ENCODE results near the gene SPAG7.

The SPAG7 gene

GRCh38 chr17:4959261-4959965, 8.2 kb downstream of the SPAG7 start:
- Histone ChIP-seq H3K36me3 (ENCODE audit: control insufficient read depth in 2 of 2, insufficient read depth in 1 of 2, low read length in 2 of 2) (peaks cover 0 to 12% of the 10 kb centered on the region in 2 experiments; a peak in 2 of 3 replicates), H3K4me3 (ENCODE audit: low read depth, low read length) (no peak overlapping the region), H3K9me3 (ENCODE audit: control insufficient read depth, insufficient read depth, low read depth, low read length) (no peaks in the 10 kb centered on the region), H3K4me1 (ENCODE audit: control insufficient read depth, insufficient read depth, low read length) (no peaks in the 10 kb centered on the region), H3K27ac (ENCODE audit: extremely low read depth, low read depth, low read length) (no peak overlapping the region)
- no peak for TF ChIP-seq ZSCAN23 (tag by site-specific recombination; IDR thresholded peaks at IDR 0.05)
- no peak for TF ChIP-seq KLF8 (tag by site-specific recombination; IDR thresholded peaks at IDR 0.05)
- TF ChIP-seq ZNF350 (tag by site-specific recombination; IDR thresholded peaks at IDR 0.05) = no peak
- TF ChIP-seq KLF7 (tag by site-specific recombination; IDR thresholded peaks at IDR 0.05; ENCODE audit: borderline replicate concordance) = no peak
- no peak for TF ChIP-seq ZNF561 (tag by site-specific recombination; IDR thresholded peaks at IDR 0.05; ENCODE audit: borderline replicate concordance)
- no peak for TF ChIP-seq PRDM4 (tag by site-specific recombination; IDR thresholded peaks at IDR 0.05)
- no peak for TF ChIP-seq ZBTB17 (tag by site-specific recombination; IDR thresholded peaks at IDR 0.05)
- TF ChIP-seq ZNF223 (tag by site-specific recombination; IDR thresholded peaks at IDR 0.05) = no peak
- no peak for TF ChIP-seq ZFP69B (tag by site-specific recombination; IDR thresholded peaks at IDR 0.05)
- TF ChIP-seq ZNF302 (tag by site-specific recombination; IDR thresholded peaks at IDR 0.05; ENCODE audit: low read depth) = no peak
- no peak for TF ChIP-seq OVOL3 (tag by site-specific recombination; IDR thresholded peaks at IDR 0.05)
- TF ChIP-seq, protein P1, sequence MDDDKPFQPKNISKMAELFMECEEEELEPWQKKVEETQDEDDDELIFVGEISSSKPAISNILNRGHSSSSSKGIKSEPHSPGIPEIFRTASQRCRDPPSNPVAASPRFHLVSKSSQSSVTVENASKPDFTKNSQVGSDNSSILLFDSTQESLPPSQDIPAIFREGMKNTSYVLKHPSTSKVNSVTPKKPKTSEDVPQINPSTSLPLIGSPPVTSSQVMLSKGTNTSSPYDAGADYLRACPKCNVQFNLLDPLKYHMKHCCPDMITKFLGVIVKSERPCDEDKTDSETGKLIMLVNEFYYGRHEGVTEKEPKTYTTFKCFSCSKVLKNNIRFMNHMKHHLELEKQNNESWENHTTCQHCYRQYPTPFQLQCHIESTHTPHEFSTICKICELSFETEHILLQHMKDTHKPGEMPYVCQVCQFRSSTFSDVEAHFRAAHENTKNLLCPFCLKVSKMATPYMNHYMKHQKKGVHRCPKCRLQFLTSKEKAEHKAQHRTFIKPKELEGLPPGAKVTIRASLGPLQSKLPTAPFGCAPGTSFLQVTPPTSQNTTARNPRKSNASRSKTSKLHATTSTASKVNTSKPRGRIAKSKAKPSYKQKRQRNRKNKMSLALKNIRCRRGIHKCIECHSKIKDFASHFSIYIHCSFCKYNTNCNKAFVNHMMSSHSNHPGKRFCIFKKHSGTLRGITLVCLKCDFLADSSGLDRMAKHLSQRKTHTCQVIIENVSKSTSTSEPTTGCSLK (tag by site-specific recombination; IDR thresholded peaks at IDR 0.05) = no peak
- TF ChIP-seq, protein P2, sequence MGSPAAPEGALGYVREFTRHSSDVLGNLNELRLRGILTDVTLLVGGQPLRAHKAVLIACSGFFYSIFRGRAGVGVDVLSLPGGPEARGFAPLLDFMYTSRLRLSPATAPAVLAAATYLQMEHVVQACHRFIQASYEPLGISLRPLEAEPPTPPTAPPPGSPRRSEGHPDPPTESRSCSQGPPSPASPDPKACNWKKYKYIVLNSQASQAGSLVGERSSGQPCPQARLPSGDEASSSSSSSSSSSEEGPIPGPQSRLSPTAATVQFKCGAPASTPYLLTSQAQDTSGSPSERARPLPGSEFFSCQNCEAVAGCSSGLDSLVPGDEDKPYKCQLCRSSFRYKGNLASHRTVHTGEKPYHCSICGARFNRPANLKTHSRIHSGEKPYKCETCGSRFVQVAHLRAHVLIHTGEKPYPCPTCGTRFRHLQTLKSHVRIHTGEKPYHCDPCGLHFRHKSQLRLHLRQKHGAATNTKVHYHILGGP (tag by site-specific recombination; IDR thresholded peaks at IDR 0.05) = no peak
- TF ChIP-seq MZF1 (tag by site-specific recombination; IDR thresholded peaks at IDR 0.05; ENCODE audit: borderline replicate concordance) = no peak
- no peak for TF ChIP-seq SCRT1 (tag by site-specific recombination; IDR thresholded peaks at IDR 0.05; ENCODE audit: borderline replicate concordance)
- no peak for TF ChIP-seq PRDM1 (tag by site-specific recombination; IDR thresholded peaks at IDR 0.05)
- TF ChIP-seq ZNF585B (tag by site-specific recombination; IDR thresholded peaks at IDR 0.05) = no peak
- TF ChIP-seq ZNF677 (tag by site-specific recombination; IDR thresholded peaks at IDR 0.05) = no peak
- TF ChIP-seq ZFHX2 (tag by site-specific recombination; conservative IDR thresholded peaks at IDR 0.05) = no peak
- ChIA-PET POLR2A (interaction anchor here (1.0 to 17.9 kb wide), 3 partner anchors 8 to 11 kb away, joined by 3 to 358 read pairs (median 3); partner anchors contain the start of genes ENO3, PFN1 and SPAG7), CTCF (interaction anchor here (0.6 to 0.7 kb wide), 2 partner anchors 20 to 732 kb away, joined by 3 read pairs; partner anchors contain the start of gene SLC25A11)

DNA sequence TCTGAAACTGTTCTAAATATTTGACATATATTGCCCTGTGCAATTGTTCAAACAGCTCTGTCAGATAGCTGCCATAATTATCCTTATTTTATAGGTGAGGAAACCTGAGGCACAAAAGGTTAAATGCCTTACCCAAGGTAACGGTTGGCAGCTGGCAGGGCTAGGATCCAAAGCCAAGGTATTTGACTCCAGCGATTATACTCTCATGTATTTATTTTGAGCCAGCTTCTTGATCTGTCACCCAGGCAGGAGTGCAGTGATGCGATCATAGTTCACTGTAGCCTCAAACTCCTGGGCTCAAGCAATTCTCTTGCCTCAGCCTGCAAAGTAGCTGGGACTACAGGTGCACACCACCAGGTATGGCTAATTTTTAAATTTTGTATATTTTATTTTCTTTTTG, 9.5 kb downstream of the SPAG7 start:
- Histone ChIP-seq H3K9me3 (ENCODE audit: control insufficient read depth, insufficient read depth, low read depth, low read length) (no peaks in the 10 kb centered on the region), H3K27ac (ENCODE audit: extremely low read depth, low read depth, low read length) (no peak overlapping the region), H3K36me3 (ENCODE audit: control insufficient read depth in 2 of 2, insufficient read depth in 1 of 2, low read length in 2 of 2) (peaks cover 0 to 12% of the 10 kb centered on the region in 2 experiments; a peak in 2 of 3 replicates), H3K4me1 (ENCODE audit: control insufficient read depth, insufficient read depth, low read length) (no peaks in the 10 kb centered on the region), H3K4me3 (ENCODE audit: low read depth, low read length) (no peak overlapping the region)
- POLR2A ChIA-PET = interaction anchor here (0.6 to 17.9 kb wide), 6 partner anchors 9 to 35 kb away, joined by 3 to 358 read pairs (median 4); partner anchors contain the start of genes PFN1, RNF167, SLC25A11 and SPAG7
- no peak for TF ChIP-seq ZNF19 (tag by site-specific recombination; IDR thresholded peaks at IDR 0.05; ENCODE audit: low read depth)
- no peak for TF ChIP-seq ZSCAN23 (tag by site-specific recombination; IDR thresholded peaks at IDR 0.05)
- TF ChIP-seq ZNF302 (tag by site-specific recombination; IDR thresholded peaks at IDR 0.05; ENCODE audit: low read depth) = no peak
- no peak for TF ChIP-seq ZNF121 (tag by site-specific recombination; IDR thresholded peaks at IDR 0.05)
- no peak for TF ChIP-seq ZNF214 (tag by site-specific recombination; IDR thresholded peaks at IDR 0.05; ENCODE audit: borderline replicate concordance)
- no peak for TF ChIP-seq REPIN1 (tag by site-specific recombination; IDR thresholded peaks at IDR 0.05; ENCODE audit: low read depth)
- CTCF ChIA-PET = interaction anchor here (0.6 to 1.2 kb wide), 3 partner anchors 8 to 104 kb away, joined by 3 to 6 read pairs (median 5); no protein-coding TSS in a partner anchor
